ENCODE measurements around the gene NDUFS6. TPM values are rescaled to one million over a fixed set of nuclear protein-coding genes. Genes with fewer than 3 reads are reported as not detected.

The NDUFS6 gene
- 94.3 and 107 TPM in 2 replicates for total RNA-seq (2014; rRNA removed; shearing (Covaris generic))

DNA sequence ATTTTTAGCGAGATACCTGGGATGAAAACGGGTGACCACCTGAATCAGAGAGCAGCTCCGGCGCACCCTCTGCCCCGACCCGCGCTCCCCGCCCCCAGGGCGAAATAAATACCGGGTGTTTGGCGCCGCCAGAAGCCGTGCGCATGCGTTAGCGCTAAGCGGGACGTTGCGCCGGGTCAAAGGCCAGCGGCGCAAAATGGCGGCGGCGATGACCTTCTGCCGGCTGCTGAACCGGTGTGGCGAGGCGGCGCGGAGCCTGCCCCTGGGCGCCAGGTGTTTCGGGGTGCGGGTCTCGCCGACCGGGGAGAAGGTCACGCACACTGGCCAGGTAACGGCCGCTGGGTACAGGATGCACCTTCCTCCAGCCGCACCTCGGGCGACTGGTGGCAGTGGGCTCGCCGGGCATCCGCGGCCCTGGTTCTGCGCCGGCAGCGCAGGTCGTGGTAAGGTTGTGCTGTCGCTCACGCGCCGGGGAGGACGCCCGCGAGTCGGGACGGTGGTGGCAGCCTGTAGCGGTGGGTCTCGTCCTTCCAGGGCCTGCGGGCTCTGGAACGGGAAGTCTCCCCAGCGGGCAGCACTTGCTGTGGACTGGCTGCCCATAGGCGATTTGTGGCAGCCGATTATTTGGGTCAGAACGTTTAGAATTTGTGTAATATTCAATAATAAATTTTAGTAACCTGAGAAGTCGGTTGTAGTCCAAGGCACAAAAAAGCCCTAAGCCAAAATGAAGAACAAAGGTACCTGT is at the start of gene NDUFS6:
NDUFS6 (plus strand) TSS at position 186 of the 745 bp plus-strand sequence; CDS start at position 197, 11 bp downstream.
- in situ Hi-C loops (cut with HindIII; ENCODE audit: low sequenced_read_pairs), result no loop called here
- peak; percentile 80 for DNase-seq (ENCODE audit: low spot score)

DNA sequence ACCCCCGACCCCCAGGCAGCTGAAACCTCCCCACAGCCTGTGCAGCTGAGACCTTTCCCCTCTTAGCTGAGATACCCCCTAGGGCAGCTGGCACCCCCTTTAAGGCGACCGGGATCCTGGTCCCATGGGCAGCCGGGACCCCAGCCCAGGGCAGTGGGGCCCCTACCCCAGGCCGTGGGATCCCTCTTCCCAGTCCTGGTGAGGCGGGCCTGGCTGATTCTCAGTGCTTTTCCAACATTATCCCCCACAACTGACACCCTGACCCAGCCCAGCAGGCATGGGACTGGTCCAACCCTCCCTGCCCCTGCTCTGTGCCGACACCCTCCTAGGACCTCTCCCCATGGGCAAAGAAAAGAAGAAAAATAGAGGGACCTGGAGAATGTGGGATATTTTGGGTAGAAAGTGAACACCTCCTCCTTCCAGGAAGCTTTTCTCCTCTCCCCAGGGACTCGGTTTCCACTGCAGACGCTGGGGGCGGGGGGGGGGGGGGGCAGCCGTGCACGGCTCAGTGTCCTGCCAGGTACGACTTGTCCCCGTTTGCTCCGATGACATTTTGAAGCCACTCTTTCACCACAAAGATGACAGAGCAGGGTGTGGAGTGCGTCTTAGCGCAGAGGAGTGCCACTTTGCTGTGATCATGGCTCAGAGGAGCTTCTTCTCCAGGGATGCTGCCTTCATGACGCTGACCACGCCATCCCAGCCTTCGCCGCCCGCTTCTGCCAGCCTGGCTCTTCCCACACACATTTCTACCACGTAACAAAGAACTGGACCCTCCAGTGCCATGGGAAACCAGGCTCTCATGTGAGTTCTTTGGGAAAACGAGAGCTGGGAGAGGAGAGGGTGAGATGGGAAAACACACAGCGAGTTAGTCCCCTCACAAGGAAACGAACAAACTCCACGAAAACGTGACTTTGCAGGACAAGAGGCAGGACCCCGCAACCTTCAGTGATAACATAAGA is 49.1 kb upstream of the NDUFS6 start:
- in situ Hi-C loops (cut with HindIII; ENCODE audit: low sequenced_read_pairs), result no loop called here
- DNase-seq (ENCODE audit: low spot score), result no peak

DNA sequence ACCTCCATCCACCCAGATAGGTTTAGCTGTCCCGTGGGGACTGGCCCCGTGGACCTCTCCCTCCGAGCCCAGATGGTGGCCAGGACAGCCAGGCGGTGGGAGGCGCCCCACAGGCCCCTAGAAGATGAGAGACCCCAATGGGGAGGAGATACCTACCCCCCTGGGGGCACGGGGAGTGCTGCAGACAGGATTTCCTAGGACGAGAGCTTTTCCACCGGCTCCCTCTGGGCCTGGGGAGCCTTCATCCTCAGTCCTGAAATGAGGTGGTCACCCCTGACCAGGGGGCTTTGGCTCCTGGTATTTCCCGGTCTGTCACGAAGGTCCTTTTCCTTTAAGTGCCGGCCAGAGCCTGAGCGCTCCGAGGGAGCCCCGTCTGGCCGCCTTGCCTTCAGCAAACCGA is 48.3 kb upstream of the NDUFS6 start:
- no peak for DNase-seq (ENCODE audit: low spot score)
- in situ Hi-C loops (cut with HindIII; ENCODE audit: low sequenced_read_pairs), result no loop called here

DNA sequence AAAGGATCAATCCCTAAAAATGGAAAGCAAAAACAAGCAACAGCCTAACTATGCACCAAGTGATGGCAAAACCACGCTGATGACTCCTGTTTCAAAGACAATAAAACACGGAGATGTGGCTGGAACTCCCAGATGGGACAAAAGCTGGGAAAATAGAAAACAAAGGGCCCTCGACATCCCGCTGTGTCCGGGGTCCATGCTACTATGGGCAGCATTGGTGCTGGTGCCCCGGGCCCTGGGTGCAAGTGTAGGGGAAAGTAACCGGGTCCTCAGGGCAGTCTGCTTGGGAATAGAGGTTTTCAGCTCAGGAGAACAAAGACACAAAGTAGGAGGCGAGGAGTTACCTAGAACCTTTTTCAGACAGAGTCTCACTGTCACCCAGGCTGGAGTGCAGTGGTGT is 47.7 kb upstream of the NDUFS6 start:
- DNase-seq (ENCODE audit: low spot score), result no peak
- in situ Hi-C loops (cut with HindIII; ENCODE audit: low sequenced_read_pairs), result no loop called here

DNA sequence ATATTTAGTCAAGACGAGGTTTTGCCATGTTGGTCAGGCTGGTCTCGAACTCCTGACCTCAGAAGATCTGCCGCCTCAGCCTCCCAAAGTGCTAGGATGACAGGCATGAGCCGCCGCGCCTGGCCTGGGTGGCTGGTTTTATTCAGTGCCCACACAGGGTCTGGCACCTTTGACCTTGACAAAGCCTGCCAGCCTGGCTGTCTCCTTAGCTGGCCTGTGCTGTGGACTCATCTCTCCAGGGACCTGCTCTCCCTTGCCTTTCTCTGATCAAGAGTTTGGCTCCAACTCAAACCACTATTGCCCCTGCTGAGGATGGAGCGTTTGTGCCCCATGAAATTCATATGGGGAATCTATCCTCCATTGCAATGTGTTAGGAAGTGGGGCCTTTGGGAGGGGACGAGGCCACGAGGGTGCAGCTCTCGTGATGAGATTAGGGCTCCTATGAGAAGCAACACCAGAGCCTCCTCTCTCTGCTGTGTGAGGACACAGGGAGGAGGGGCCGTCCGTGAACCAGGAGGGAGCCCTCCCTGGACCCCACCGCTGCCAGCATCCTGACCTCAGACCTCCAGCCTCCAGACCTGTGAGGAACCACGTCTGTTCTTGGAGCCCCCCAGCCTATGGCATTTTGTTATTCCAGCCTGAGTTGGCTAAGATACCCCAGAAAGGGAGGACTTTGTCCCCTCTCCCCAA is 46.5 kb upstream of the NDUFS6 start:
- in situ Hi-C loops (cut with HindIII; ENCODE audit: low sequenced_read_pairs), result no loop called here
- DNase-seq (ENCODE audit: low spot score), result no peak

DNA sequence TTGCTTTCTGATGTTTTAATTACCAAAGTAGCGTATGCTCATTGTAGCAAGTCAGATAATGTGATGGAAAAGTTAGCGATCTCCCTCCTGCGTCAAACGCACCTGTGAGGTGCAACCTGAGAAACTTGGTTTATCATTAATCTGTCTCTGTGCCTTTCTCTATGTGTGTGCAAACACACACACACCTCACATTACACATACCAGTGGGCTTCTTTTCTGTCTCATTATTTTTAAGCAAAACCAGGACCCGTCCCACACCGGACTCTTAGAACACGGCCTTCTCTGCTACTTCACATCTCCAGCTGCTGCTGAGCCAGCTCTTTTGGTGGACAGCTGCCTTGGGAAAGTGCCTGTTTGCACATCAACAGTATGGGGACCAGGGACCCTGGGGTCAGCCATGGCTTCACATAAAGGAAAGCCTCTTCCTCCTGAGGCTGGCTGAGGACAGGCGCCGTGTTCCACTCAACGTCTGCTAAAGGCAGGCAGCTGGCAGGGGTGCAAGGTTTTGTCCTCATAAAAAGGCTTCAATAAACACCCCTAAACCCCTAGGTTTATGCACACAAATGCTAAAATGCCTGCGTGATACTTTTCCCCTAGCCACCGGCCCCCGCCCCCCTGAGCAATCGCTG is 45.8 kb upstream of the NDUFS6 start:
- DNase-seq (ENCODE audit: low spot score), result no peak
- in situ Hi-C loops (cut with HindIII; ENCODE audit: low sequenced_read_pairs), result no loop called here

DNA sequence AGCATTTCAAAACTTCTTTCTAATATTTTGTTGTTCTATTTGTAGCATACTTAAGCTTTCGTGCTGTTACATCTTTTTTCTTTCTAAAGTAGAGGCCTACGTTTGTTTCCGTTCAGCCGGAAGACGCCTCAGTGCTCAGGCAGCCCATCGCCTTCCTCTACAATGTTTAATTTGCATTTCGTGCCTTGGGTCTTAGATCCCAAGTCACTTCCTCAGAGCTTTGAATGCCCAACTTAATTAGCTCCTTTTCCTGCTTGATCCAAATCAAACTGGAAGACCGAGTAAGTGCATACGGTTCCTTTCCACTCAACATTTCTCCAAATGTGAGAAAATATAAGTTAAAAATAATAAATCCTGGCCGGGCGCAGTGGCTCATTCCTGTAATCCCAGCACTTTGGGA is 44.7 kb upstream of the NDUFS6 start:
- in situ Hi-C loops (cut with HindIII; ENCODE audit: low sequenced_read_pairs), result no loop called here

DNA sequence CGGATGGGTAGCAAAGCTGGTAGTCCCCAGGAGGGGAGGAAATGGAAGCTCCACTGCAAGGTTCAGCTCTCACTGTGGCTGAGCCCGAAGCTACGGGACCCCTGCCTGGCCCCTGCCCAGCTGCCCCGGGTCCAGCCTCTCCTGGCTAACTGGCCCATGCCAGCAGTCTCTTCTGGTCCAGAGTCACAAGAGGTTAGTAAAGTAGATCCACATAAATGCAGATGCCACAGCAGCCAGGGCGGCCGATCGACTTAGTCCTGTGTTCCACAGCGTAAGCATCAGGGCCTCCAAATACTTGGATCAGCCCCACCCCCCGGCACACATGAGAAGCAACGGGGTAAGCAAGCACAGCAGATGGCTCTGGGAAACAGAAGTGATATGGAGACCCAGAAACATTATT is 43.7 kb upstream of the NDUFS6 start:
- no peak for DNase-seq (ENCODE audit: low spot score)
- in situ Hi-C loops (cut with HindIII; ENCODE audit: low sequenced_read_pairs), result no loop called here

More for the DNA sequence above, 44.7 kb upstream of the NDUFS6 start:
- no peak for DNase-seq (ENCODE audit: low spot score)

DNA sequence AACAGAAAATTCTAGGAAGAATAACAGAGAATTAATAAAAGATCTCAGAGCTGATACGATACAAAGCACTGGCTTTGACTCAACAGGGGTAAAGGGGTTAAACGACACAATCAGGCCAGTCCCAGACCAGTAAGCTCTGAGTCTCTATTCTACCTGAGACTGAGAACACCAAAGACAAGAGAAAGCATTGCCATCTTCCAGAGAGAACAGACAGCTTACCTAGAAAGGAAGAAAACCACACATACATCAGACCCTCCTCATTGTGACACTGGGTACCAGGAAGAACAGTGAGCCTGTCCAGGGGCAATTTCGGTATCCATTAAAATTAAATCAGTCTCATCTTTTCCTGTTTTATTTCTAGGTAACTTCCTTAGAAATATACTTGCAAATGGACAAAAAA is 42.6 kb upstream of the NDUFS6 start:
- no peak for DNase-seq (ENCODE audit: low spot score)
- in situ Hi-C loops (cut with HindIII; ENCODE audit: low sequenced_read_pairs), result no loop called here

DNA sequence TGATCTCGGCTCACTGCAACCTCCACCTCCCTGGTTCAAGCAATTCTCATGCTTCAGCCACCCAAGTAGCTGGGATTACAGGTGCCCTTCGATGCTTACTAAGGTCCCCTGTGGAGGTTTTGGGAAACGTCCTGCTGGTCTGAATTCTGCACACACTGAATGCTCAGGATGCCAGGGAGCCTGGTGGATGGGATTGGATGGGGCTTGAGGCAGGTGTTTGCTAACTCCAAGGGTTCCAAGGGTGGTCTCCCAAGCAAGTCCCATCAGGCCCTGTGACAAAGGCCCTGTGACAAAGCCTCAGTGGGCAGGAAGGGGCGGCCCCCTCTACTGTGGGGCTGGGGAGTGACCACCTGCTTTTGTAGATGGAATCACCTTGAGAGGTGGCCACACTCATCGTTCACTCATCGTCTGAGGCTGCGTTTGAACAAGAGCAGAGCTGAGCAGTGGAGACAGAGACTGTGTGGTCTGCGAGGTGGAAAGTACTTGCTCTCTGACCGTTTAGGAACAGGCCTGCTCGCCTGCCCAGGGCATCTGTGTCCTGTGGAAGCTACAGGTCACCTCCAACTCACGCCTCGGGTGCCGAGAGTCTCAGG is 41.7 kb upstream of the NDUFS6 start:
- in situ Hi-C loops (cut with HindIII; ENCODE audit: low sequenced_read_pairs), result no loop called here
- DNase-seq (ENCODE audit: low spot score), result no peak

DNA sequence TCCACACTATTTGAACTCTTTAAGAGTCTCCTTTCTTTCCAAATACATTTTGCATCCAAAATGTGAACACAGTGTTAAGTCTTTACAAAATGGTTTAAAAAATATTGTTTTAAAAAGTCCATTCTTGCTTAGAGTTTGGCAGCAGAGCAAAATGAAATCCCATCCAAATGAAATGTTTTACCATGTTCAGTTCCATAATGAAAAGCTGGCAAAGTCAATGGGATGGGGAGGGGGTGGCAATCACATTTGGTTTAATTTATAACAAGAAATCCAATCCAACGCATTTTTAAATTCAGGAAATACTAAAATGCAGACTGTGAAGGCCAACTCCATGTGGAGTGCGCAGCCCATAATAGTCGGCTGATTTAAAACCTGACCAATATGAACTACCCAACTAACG is 41.0 kb upstream of the NDUFS6 start:
- DNase-seq (ENCODE audit: low spot score), result no peak
- in situ Hi-C loops (cut with HindIII; ENCODE audit: low sequenced_read_pairs), result no loop called here

DNA sequence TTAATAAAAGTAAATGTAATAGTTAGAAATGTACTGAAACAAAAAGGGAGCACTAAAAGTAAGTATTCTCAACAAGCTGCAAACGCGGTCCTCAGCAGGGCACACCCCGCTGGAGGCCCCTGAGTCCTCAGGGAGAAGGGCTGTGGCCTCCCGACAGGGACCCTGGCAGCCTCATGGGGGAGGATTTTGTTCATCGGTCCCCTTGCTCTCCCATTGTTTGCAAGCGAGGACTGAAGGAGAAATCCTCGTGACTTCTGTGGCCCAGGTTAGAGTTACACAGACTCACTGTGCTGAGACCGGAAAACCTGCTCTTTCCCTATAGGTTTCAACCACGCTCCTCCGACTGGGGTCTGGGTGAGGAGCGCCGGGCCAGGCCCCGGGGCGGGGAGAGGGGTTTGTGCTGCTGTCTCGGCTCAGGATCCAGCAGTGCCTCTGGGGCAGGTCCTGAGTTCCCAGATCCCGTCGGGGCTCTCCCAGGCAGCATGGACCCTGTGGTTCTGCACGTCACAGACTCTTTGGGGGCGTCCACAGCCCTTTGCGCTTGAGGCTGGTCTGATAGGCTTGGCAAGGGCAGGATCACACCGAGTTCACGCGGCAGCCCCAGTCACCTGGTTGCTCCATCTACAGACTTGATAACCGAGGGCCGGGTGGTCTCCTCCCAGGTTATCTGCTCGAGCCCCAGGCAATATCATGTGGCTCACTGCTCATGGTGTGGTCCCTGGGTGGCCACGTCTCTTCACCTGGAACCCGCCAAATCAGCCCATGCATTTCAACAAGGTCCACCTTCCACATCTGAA is 40.4 kb upstream of the NDUFS6 start:
- DNase-seq (ENCODE audit: low spot score), result no peak

DNA sequence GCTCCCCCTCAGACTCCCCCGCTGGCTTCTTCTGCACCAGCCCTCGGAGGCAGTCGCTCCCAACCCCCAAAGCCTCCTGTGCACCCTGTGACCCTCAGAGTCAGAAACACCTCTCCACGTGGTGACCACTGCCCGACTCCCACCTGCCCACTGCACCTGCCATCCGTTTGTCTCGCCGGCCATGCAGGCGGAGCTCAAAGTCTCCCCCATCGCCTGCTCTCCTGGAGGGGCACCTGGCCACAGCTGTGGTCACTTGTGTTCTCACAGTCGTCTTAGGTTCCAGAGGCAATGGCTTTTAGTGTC is 39.8 kb upstream of the NDUFS6 start:
- DNase-seq (ENCODE audit: low spot score), result no peak
- in situ Hi-C loops (cut with HindIII; ENCODE audit: low sequenced_read_pairs), result no loop called here

More for the DNA sequence above, 40.4 kb upstream of the NDUFS6 start:
- in situ Hi-C loops (cut with HindIII; ENCODE audit: low sequenced_read_pairs), result no loop called here

DNA sequence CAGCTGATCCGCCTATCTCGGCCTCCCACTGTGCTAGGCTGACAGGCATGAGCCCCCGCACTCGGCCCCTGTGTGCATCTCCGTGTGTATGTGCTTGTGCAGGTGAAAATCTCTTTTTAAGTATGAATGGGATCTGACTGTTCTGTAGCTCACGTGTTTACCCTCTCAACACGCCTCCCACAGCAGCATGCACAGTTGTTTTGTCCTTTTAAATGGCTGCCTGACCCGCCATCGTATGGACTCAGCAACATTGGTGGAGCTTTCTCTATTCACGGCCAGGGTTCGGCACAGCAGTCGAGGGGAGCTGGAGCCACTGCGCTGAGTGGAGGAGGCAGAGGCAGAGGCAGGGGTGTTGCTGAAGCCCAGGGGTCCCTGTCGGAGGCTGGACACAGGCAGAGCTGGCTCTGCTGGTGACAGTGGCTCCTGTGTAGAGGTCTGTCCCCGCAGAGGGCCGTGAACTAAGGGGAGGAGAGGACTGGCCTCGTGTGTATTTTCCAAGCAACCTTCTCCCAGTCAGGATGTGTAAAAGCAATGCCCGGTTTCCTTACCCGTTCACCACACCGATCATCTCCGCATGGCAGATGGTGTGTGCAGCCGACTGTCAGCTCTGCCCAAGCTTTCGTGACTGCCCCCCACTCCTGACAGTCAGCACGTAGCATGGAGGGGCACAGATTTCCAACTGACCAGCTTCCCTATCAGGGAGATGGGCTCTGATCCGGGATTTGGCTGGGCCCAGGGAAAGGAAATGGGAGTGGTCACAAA is 38.9 kb upstream of the NDUFS6 start:
- no peak for DNase-seq (ENCODE audit: low spot score)
- in situ Hi-C loops (cut with HindIII; ENCODE audit: low sequenced_read_pairs), result no loop called here

DNA sequence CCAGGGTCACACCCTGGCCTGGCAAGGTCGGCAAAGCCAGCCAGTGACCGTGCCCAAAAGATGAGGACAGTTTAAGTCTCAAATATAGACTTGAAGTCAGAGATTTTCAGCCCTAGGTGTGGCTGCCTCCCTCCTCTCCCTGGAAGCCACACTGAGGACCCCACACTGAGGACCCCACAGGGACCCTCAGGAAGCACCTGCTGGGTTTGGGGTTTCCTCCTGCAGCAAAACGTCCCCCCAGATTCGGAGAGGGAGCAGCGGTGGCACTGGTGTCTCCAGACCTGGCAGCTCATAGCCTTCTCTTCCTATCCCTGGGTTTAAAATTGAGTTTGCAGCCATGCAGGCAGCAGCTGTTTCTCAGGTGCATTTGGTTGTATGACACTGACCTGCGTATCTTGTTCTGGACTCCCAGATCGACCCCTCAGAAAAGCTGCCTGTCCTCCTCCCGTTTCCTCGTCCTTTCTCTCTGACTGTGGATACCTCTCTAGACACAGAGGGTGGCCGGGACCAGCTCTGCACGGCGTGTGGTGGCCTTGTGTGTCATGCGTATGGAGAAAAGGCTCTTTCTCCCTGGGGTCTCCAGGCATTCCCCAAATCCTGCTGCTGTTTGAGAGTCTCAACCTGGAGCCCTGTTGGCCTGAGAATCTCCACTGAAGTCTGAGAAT is 38.2 kb upstream of the NDUFS6 start:
- DNase-seq (ENCODE audit: low spot score), result no peak
- in situ Hi-C loops (cut with HindIII; ENCODE audit: low sequenced_read_pairs), result no loop called here

DNA sequence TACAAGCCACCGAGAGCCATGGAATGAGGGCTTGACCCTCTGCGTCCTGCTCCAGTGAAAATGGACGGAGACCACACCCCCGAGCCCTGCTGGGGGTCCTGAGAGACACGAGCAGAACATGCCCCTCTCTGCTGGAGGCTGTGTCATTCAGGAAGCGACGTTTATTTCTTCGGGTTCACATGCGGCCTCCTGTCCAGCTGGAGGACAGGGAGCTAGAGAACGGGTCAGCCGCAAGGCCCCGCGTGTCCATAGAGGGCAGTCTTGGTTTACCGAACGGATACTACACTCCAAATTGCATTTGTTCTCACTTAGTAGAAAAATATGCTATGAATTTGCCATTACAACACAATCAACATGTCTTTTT is 37.7 kb upstream of the NDUFS6 start:
- in situ Hi-C loops (cut with HindIII; ENCODE audit: low sequenced_read_pairs), result no loop called here

DNA sequence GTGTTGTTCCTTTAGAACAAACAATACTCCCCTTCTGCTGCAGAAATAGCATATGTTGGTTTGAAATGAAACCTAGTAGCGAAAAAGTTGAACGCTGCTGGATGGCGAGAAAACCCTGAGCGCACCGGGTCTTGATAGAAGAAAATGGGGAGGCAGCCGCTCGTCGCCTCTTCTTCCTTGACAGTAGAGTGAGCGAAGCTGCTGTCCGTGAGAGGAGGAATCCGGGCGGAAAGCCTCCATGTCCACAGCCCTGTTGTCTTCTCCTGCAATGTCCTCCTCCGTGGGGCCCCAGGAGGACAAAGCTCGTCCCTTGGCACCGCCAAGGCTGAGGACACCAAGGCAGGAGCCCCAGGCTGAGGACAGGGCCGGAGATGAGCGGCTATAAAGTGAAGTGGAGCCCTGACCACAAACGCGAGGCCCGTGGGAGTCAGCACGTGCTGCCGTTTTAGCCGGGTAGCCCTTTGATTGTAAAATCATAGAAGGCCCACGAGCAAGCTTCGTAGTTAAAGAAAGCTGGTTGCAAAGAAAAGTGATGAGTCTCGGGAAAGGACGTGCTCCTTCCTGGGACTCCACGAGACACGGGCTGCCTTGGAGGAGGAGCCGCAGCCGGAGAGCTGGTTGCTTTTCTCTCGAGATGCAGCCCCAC is 37.1 kb upstream of the NDUFS6 start:
- DNase-seq (ENCODE audit: low spot score), result no peak
- in situ Hi-C loops (cut with HindIII; ENCODE audit: low sequenced_read_pairs), result no loop called here

More for the DNA sequence above, 37.7 kb upstream of the NDUFS6 start:
- peak; percentile 9 for DNase-seq (ENCODE audit: low spot score)
